SU-DHL-6 (cell line): ENCODE data around the gene TDRD15.

Source experiments
- H2AFZ ChIP-seq: fragments of 200-600 bp; sonication (generic); 2 replicates; pipeline ENCODE4 v1.6.1; 2014; ENCODE audit warnings: low read depth, mild to moderate bottlenecking, moderate library complexity, mixed read lengths, antibody characterized with exemption, low read length; ENCODE audit not compliant: severe bottlenecking
- H3F3A ChIP-seq: fragments of 200-600 bp; shearing (Covaris generic); 2 replicates; pipeline ENCODE4 v1.6.0; 2016; ENCODE audit warnings: antibody characterized with exemption, mild to moderate bottlenecking; ENCODE audit not compliant: insufficient read depth
- H3K27ac ChIP-seq: fragments of 200-600 bp; sonication (generic); 2 replicates; pipeline ENCODE4 v1.5.1; 2016; ENCODE audit warnings: low read depth, mild to moderate bottlenecking, low read length, moderate library complexity, mixed read lengths
- H3K27me3 ChIP-seq: fragments of 200-600 bp; sonication (generic), shearing (Covaris generic); 2 replicates; pipeline ENCODE4 v1.6.0; 2014; ENCODE audit warnings: mild to moderate bottlenecking, low read length
- H3K36me3 ChIP-seq: fragments of 200-600 bp; sonication (generic); 2 replicates; pipeline ENCODE4 v1.6.1; 2014; ENCODE audit warnings: mild to moderate bottlenecking, low read length, mixed read lengths
- H3K4me2 ChIP-seq: fragments of 300-600, 200-600 bp; shearing (Covaris generic), sonication (generic); 2 replicates; pipeline ENCODE4 v1.6.0; 2014; ENCODE audit warnings: low read length, low read depth, mild to moderate bottlenecking; ENCODE audit not compliant: poor library complexity, severe bottlenecking
- H3K4me3 ChIP-seq: fragments of 200-600 bp; sonication (generic); 2 replicates; pipeline ENCODE4 v1.5.1; 2014; ENCODE audit warnings: antibody characterized with exemption, low read length, mild to moderate bottlenecking, mixed read lengths; ENCODE audit not compliant: insufficient read depth, poor library complexity, severe bottlenecking
- H3K79me2 ChIP-seq: fragments of 200-600 bp; sonication (generic); 2 replicates; pipeline ENCODE4 v1.6.1; 2014; ENCODE audit warnings: mild to moderate bottlenecking, low read length, moderate library complexity; ENCODE audit not compliant: insufficient read depth
- H3K9ac ChIP-seq: fragments of 200-600 bp; sonication (generic); 2 replicates; pipeline ENCODE4 v1.7.0; 2014; ENCODE audit warnings: mild to moderate bottlenecking, low read length
- H3K9me2 ChIP-seq: fragments of 200-600 bp; sonication (generic); replicated peaks from 2 replicates; pipeline ENCODE4 v1.6.1; 2014; ENCODE audit warnings: low read length; ENCODE audit not compliant: insufficient read depth
- H3K9me3 ChIP-seq: fragments of 200-600 bp; sonication (generic); 2 replicates; pipeline ENCODE4 v1.6.1; 2014; ENCODE audit warnings: low read length, mixed read lengths; ENCODE audit not compliant: insufficient read depth
- H4K20me1 ChIP-seq: fragments of 200-600 bp; sonication (generic); 2 replicates; pipeline ENCODE4 v1.6.1; 2014; ENCODE audit warnings: low read depth, mild to moderate bottlenecking, antibody characterized with exemption, low read length, moderate library complexity, mixed read lengths
- CTCF ChIP-seq: fragments of 200-600 bp; sonication (generic); IDR thresholded peaks from one replicate; pipeline ENCODE4 v1.5.1; 2017; ENCODE audit warnings: antibody characterized with exemption, mild to moderate bottlenecking, low read length, moderate library complexity; ENCODE audit not compliant: insufficient read depth, poor library complexity, severe bottlenecking
- EZH2phosphoT487 ChIP-seq: fragments of 200-600 bp; sonication (generic), shearing (Covaris generic); conservative IDR thresholded peaks from 2 replicates; pipeline ENCODE4 v1.6.1; 2018; ENCODE audit warnings: mild to moderate bottlenecking, antibody characterized with exemption, low read length, moderate library complexity, mixed read lengths

Gene TDRD15

GRCh38 chr2:21135585-21135984, 11.8 kb downstream of the TDRD15 start:
- H3K4me2 ChIP-seq, result no peak overlapping the region
- no peak overlapping the region for H2AFZ ChIP-seq
- no peaks in the 10 kb centered on the region for H4K20me1 ChIP-seq
- no peak for TF ChIP-seq CTCF
- no peak for TF ChIP-seq EZH2phosphoT487
- H3K9ac ChIP-seq, result no peak overlapping the region
- no peaks in the 10 kb centered on the region for H3K9me3 ChIP-seq
- H3K36me3 ChIP-seq, result no peaks in the 10 kb centered on the region
- no peak overlapping the region for H3K27ac ChIP-seq
- H3K27me3 ChIP-seq, result no peaks in the 10 kb centered on the region
- H3K9me2 ChIP-seq, result no peaks in the 10 kb centered on the region
- H3K79me2 ChIP-seq, result no peaks in the 10 kb centered on the region
- no peak overlapping the region for H3K4me3 ChIP-seq
- no peaks in the 10 kb centered on the region for H3F3A ChIP-seq

- no peaks in the 10 kb centered on the region for H3F3A ChIP-seq
- no peak overlapping the region for H3K4me3 ChIP-seq
- H3K27me3 ChIP-seq, result no peaks in the 10 kb centered on the region
- no peaks in the 10 kb centered on the region for H3K9me3 ChIP-seq
- no peak for TF ChIP-seq EZH2phosphoT487
- no peak for TF ChIP-seq CTCF
- H3K79me2 ChIP-seq, result no peaks in the 10 kb centered on the region
- H3K9ac ChIP-seq, result no peak overlapping the region
- H3K36me3 ChIP-seq, result no peaks in the 10 kb centered on the region
- no peaks in the 10 kb centered on the region for H3K9me2 ChIP-seq
- H3K27ac ChIP-seq, result no peak overlapping the region
- H4K20me1 ChIP-seq, result no peaks in the 10 kb centered on the region
- no peak overlapping the region for H3K4me2 ChIP-seq
- H2AFZ ChIP-seq, result no peak overlapping the region
These were observed 18.4 kb downstream of the TDRD15 start for GRCh38 chr2:21142149-21142548.

- no peak overlapping the region for H3K4me2 ChIP-seq
- no peaks in the 10 kb centered on the region for H4K20me1 ChIP-seq
- no peak overlapping the region for H3K4me3 ChIP-seq
- no peaks in the 10 kb centered on the region for H3K27me3 ChIP-seq
- no peaks in the 10 kb centered on the region for H3K9me2 ChIP-seq
- TF ChIP-seq EZH2phosphoT487 (no peak), CTCF (no peak)
- no peaks in the 10 kb centered on the region for H3K36me3 ChIP-seq
- H3K27ac ChIP-seq, result no peak overlapping the region
- H3K9ac ChIP-seq, result no peak overlapping the region
- no peaks in the 10 kb centered on the region for H3F3A ChIP-seq
- H3K9me3 ChIP-seq, result no peaks in the 10 kb centered on the region
- no peak overlapping the region for H2AFZ ChIP-seq
- no peaks in the 10 kb centered on the region for H3K79me2 ChIP-seq
These were observed 22.9 kb downstream of the TDRD15 start for GRCh38 chr2:21146638-21147037.
